Muscle of leg (tissue), 11 donors: Measurements from ENCODE around the gene ACSF3. TPM values are rescaled to one million over a fixed set of nuclear protein-coding genes. Genes with fewer than 3 reads are reported as not detected.

ENCODE experiments used
- DNase-seq: peaks from one replicate; pipeline ENCODE4 v3.0.0; 2013
- H3K27ac ChIP-seq: one replicate; pipeline ENCODE4 v1.5.1; 2013; ENCODE audit warnings: mild to moderate bottlenecking, low read length, control low read depth
- H3K27me3 ChIP-seq: one replicate; pipeline ENCODE4 v1.6.1; 2013; ENCODE audit warnings: low read length; ENCODE audit not compliant: control insufficient read depth, insufficient read depth
- H3K36me3 ChIP-seq: one replicate; pipeline ENCODE4 v1.6.1; 2013; ENCODE audit warnings: low read length; ENCODE audit not compliant: control insufficient read depth, insufficient read depth
- H3K4me1 ChIP-seq: one replicate; pipeline ENCODE4 v1.6.1; 2013; ENCODE audit warnings: low read length; ENCODE audit not compliant: control insufficient read depth, insufficient read depth
- H3K4me3 ChIP-seq: one replicate; pipeline ENCODE4 v1.5.1; 2013; ENCODE audit warnings: low read length, control low read depth
- H3K9me3 ChIP-seq: replicated peaks from 2 replicates; pipeline ENCODE4 v1.6.1; 2013; ENCODE audit warnings: low read depth, low read length; ENCODE audit not compliant: control insufficient read depth
- WGBS: methylation state at CpG from one replicate; pipeline ENCODE4 v1.1.5; 2013; ENCODE audit warnings: missing lambda C conversion rate; ENCODE audit not compliant: insufficient coverage; 5-methylcytosine and 5-hydroxymethylcytosine counted together
- polyA plus RNA-seq, 8 donors: library from polyadenylated mRNA; unstranded; fragments of 120-200 nt; gene quantifications; one replicate each; pipeline versions ENCODE4 v1.2.1 to v1.2.3, GENCODE V29; 2013; ENCODE audit warnings: inconsistent platforms in 1 of 8, low replicate concordance in 1 of 8; ENCODE audit not compliant: insufficient read length in 8 of 8, insufficient read depth in 1 of 8
- total RNA-seq: library from RNA; stranded (reverse); fragments of 120-200 nt; gene quantifications from one replicate; pipeline ENCODE4 v1.2.4, GENCODE V29; 2013

ACSF3 gene
- total and polyA plus RNA-seq, 9 donors = 13.4 to 18.6 (median 16.7) TPM

- no peaks in the 10 kb centered on the region for H3K27me3 ChIP-seq
- WGBS = 100% methylated on average over 2 of the region's 5 CpGs
- H3K4me1 ChIP-seq = no peaks in the 10 kb centered on the region
- H3K27ac ChIP-seq = no peak overlapping the region
- H3K9me3 ChIP-seq = no peaks in the 10 kb centered on the region
- no peak overlapping the region for H3K4me3 ChIP-seq
- DNase-seq = no peak
- H3K36me3 ChIP-seq = peaks cover 69% of the 10 kb centered on the region
Measured at GRCh38 chr16:89108416-89108815, 14.8 kb downstream of the ACSF3 start.

GRCh38 chr16:89110641-89111040 is 17.0 kb downstream of the ACSF3 start:
- WGBS = 90% methylated on average over 6 of the region's 14 CpGs
- Histone ChIP-seq H3K27ac (no peak overlapping the region), H3K4me3 (no peak overlapping the region), H3K9me3 (no peaks in the 10 kb centered on the region), H3K36me3 (peaks cover 70% of the 10 kb centered on the region), H3K4me1 (peaks cover 7% of the 10 kb centered on the region), H3K27me3 (no peaks in the 10 kb centered on the region)
- no peak for DNase-seq

GRCh38 chr16:89111263-89111662 is 17.6 kb downstream of the ACSF3 start:
- H3K27ac ChIP-seq = no peak overlapping the region
- peaks cover 71% of the 10 kb centered on the region for H3K36me3 ChIP-seq
- no peaks in the 10 kb centered on the region for H3K9me3 ChIP-seq
- no peak for DNase-seq
- peaks cover 7% of the 10 kb centered on the region for H3K4me1 ChIP-seq
- WGBS = 92% methylated on average over 15 of the region's 22 CpGs
- H3K4me3 ChIP-seq = no peak overlapping the region
- no peaks in the 10 kb centered on the region for H3K27me3 ChIP-seq

- no peaks in the 10 kb centered on the region for H3K27me3 ChIP-seq
- no peak overlapping the region for H3K27ac ChIP-seq
- no peak overlapping the region for H3K4me3 ChIP-seq
- 92% methylated on average over 24 of the region's 26 CpGs for WGBS
- DNase-seq = no peak
- H3K9me3 ChIP-seq = no peaks in the 10 kb centered on the region
- H3K36me3 ChIP-seq = peaks cover 78% of the 10 kb centered on the region
- peaks cover 7% of the 10 kb centered on the region for H3K4me1 ChIP-seq
Measured at GRCh38 chr16:89112377-89113151, 18.9 kb downstream of the ACSF3 start.

- Histone ChIP-seq H3K4me3 (no peak overlapping the region), H3K9me3 (no peaks in the 10 kb centered on the region), H3K36me3 (peaks cover 80% of the 10 kb centered on the region), H3K27me3 (no peaks in the 10 kb centered on the region), H3K27ac (no peak overlapping the region), H3K4me1 (peaks cover 7% of the 10 kb centered on the region)
- WGBS = 90% methylated on average over 12 of the region's 12 CpGs
- no peak for DNase-seq
Measured at GRCh38 chr16:89113152-89113547, 19.5 kb downstream of the ACSF3 start.

GRCh38 chr16:89113661-89114060 is 20.0 kb downstream of the ACSF3 start:
- Histone ChIP-seq H3K9me3 (no peaks in the 10 kb centered on the region), H3K36me3 (peaks cover 82% of the 10 kb centered on the region), H3K27me3 (no peaks in the 10 kb centered on the region), H3K4me1 (peaks cover 7% of the 10 kb centered on the region), H3K27ac (no peak overlapping the region), H3K4me3 (no peak overlapping the region)
- WGBS = 91% methylated on average over 26 of the region's 27 CpGs
- no peak for DNase-seq

GRCh38 chr16:89114159-89114981 is 20.7 kb downstream of the ACSF3 start:
- H3K36me3 ChIP-seq = peaks cover 83% of the 10 kb centered on the region
- WGBS = 88% methylated on average over 29 of the region's 33 CpGs
- DNase-seq = no peak
- H3K4me1 ChIP-seq = peaks cover 7% of the 10 kb centered on the region
- H3K9me3 ChIP-seq = no peaks in the 10 kb centered on the region
- H3K27me3 ChIP-seq = no peaks in the 10 kb centered on the region
- no peak overlapping the region for H3K4me3 ChIP-seq
- H3K27ac ChIP-seq = no peak overlapping the region

GRCh38 chr16:89115216-89115861 is 21.7 kb downstream of the ACSF3 start:
- WGBS = 73% methylated on average over 22 of the region's 25 CpGs
- peaks cover 89% of the 10 kb centered on the region for H3K36me3 ChIP-seq
- H3K4me3 ChIP-seq = no peak overlapping the region
- DNase-seq = peak; percentile 85
- H3K4me1 ChIP-seq = peaks cover 7% of the 10 kb centered on the region
- H3K9me3 ChIP-seq = no peaks in the 10 kb centered on the region
- H3K27ac ChIP-seq = peak overlapping the region; percentile 7
- no peaks in the 10 kb centered on the region for H3K27me3 ChIP-seq

- Histone ChIP-seq H3K27me3 (no peaks in the 10 kb centered on the region), H3K4me1 (peaks cover 7% of the 10 kb centered on the region), H3K4me3 (no peak overlapping the region), H3K27ac (no peak overlapping the region), H3K9me3 (no peaks in the 10 kb centered on the region), H3K36me3 (peaks cover 90% of the 10 kb centered on the region)
- no peak for DNase-seq
- WGBS = 89% methylated on average over 25 of the region's 29 CpGs
Measured at GRCh38 chr16:89116341-89117226, 22.9 kb downstream of the ACSF3 start.
